ENCODE measurements around the gene NR2C2AP. TPM values are rescaled to one million over a fixed set of nuclear protein-coding genes. Genes with fewer than 3 reads are reported as not detected.
A peak's percentile ranks its signal among the peaks of the same experiment; 100 is the strongest.

Gene NR2C2AP
- total RNA-seq, 1 donor = 6.2 TPM

GRCh38 chr19:19192910-19193423, 10.2 kb downstream of the NR2C2AP start:
- no peaks in the 10 kb centered on the region for H3K27me3 ChIP-seq (ENCODE audit: insufficient read depth, low read length)
- peak overlapping the region; percentile 98 for H2AFZ ChIP-seq (ENCODE audit: low read length)
- H3K4me2 ChIP-seq (ENCODE audit: insufficient read depth, low read length) = peak overlapping the region; percentile 98
- DNase-seq (ENCODE audit: insufficient read length, low spot score, missing footprints) = peak; percentile 91
- H3K27ac ChIP-seq (ENCODE audit: low read depth, low read length) = peak overlapping the region; percentile 82
- H3K4me3 ChIP-seq (ENCODE audit: insufficient read depth, low read length) = peak overlapping the region; percentile 91
- H4K20me1 ChIP-seq (ENCODE audit: insufficient read depth, low read length) = peaks cover 9% of the 10 kb centered on the region
- TF ChIP-seq, protein P1, sequence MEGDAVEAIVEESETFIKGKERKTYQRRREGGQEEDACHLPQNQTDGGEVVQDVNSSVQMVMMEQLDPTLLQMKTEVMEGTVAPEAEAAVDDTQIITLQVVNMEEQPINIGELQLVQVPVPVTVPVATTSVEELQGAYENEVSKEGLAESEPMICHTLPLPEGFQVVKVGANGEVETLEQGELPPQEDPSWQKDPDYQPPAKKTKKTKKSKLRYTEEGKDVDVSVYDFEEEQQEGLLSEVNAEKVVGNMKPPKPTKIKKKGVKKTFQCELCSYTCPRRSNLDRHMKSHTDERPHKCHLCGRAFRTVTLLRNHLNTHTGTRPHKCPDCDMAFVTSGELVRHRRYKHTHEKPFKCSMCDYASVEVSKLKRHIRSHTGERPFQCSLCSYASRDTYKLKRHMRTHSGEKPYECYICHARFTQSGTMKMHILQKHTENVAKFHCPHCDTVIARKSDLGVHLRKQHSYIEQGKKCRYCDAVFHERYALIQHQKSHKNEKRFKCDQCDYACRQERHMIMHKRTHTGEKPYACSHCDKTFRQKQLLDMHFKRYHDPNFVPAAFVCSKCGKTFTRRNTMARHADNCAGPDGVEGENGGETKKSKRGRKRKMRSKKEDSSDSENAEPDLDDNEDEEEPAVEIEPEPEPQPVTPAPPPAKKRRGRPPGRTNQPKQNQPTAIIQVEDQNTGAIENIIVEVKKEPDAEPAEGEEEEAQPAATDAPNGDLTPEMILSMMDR (IDR thresholded peaks at IDR 0.05; ENCODE audit: extremely low read depth, low read depth, low read length) = no peak
- peaks cover 48% of the 10 kb centered on the region for H3K79me2 ChIP-seq (ENCODE audit: insufficient read depth, low read length)
- H3K9me3 ChIP-seq (ENCODE audit: low read depth, low read length) = no peaks in the 10 kb centered on the region
- H3K4me1 ChIP-seq (ENCODE audit: insufficient read depth, low read length) = peaks cover 20% of the 10 kb centered on the region
- H3K36me3 ChIP-seq (ENCODE audit: insufficient read depth, low read length) = peaks cover 6% of the 10 kb centered on the region

DNA sequence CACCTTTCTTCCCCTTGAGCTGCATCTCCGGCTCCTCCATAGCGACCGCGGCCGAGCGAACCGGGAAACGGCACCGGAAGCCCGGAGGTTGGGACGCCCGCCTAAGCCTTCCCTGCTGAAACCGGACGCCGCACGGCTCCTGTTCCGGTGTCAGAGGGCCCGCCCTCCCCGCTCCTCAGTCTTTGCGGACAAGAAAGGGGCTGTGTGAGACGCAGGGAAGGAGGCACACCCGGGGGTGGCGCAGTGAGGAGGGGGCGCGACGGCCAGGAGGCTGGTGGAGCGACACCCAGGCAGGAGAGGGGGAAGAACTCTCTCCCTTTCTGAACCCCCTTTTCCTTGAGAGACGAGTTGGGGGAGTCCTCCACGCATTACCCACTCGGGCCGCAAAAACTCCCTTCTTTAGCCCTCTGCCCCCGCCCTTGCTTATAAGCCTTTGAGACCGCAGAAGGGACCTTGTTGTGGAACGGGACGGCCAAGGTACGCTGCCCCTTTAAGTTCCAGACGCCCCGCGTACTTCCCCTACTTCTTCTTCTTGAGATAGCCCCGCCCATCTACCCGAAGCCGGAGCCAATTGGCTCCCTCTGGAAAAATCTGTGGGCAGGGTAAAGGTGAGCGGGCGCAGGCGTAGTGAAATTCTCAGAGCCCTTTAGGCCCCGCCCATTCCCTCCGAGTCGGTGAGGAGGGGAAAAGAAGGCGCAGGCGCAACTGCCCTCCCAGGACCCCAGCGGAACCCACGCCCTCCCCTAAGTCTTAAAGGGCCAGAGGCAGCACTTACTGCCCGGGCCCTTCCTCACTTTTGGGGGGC, 10.9 kb downstream of the NR2C2AP start, which contains the start of the genes BORCS8 and RFXANK:
TSS of gene BORCS8 (minus strand) at position 75 of the 805 bp plus-strand sequence. CDS start at position 40, 35 bp downstream.
TSS of gene RFXANK (plus strand) at position 181 of the 805 bp plus-strand sequence. CDS start 1,689 bp downstream, outside the sequence.
- H2AFZ ChIP-seq (ENCODE audit: low read length) = peak within 1 kb of the TSS; percentile 98
- peaks cover 20% of the 10 kb centered on the region for H3K4me1 ChIP-seq (ENCODE audit: insufficient read depth, low read length)
- TF ChIP-seq, protein P1 (IDR thresholded peaks at IDR 0.05; ENCODE audit: extremely low read depth, low read depth, low read length) = no peak
- H4K20me1 ChIP-seq (ENCODE audit: insufficient read depth, low read length) = peaks cover 9% of the 10 kb centered on the region
- peak within 1 kb of the TSS; percentile 92 for H3K27ac ChIP-seq (ENCODE audit: low read depth, low read length)
- peak; percentile 99 for DNase-seq (ENCODE audit: insufficient read length, low spot score, missing footprints)
- H3K36me3 ChIP-seq (ENCODE audit: insufficient read depth, low read length) = peaks cover 5% of the 10 kb centered on the region
- peak within 1 kb of the TSS; percentile 91 for H3K4me3 ChIP-seq (ENCODE audit: insufficient read depth, low read length)
- H3K4me2 ChIP-seq (ENCODE audit: insufficient read depth, low read length) = peak within 1 kb of the TSS; percentile 98
- no peaks in the 10 kb centered on the region for H3K27me3 ChIP-seq (ENCODE audit: insufficient read depth, low read length)
- H3K9me3 ChIP-seq (ENCODE audit: low read depth, low read length) = no peaks in the 10 kb centered on the region
- H3K79me2 ChIP-seq (ENCODE audit: insufficient read depth, low read length) = peaks cover 48% of the 10 kb centered on the region

DNA sequence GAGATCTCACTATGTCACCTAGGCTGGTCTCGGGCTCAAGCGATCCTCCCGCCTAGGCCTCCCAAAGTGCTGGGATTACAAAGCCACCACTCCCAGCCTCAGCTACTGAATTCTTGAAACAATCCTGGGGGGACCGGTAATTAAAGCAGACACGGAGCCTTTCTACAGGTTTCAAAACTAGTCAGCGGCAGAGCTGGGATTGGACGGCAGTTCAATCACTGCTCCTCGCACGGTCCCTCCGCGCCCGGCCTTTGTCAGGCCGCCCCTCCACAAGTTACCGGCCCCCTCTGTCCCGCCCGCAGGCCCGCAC, 11.5 kb downstream of the NR2C2AP start:
- H3K4me1 ChIP-seq (ENCODE audit: insufficient read depth, low read length) = peaks cover 20% of the 10 kb centered on the region
- TF ChIP-seq, protein P1 (IDR thresholded peaks at IDR 0.05; ENCODE audit: extremely low read depth, low read depth, low read length) = no peak
- H3K9me3 ChIP-seq (ENCODE audit: low read depth, low read length) = no peaks in the 10 kb centered on the region
- peak overlapping the region; percentile 92 for H3K27ac ChIP-seq (ENCODE audit: low read depth, low read length)
- H3K36me3 ChIP-seq (ENCODE audit: insufficient read depth, low read length) = no peaks in the 10 kb centered on the region
- DNase-seq (ENCODE audit: insufficient read length, low spot score, missing footprints) = no peak
- H4K20me1 ChIP-seq (ENCODE audit: insufficient read depth, low read length) = peaks cover 9% of the 10 kb centered on the region
- no peaks in the 10 kb centered on the region for H3K27me3 ChIP-seq (ENCODE audit: insufficient read depth, low read length)
- peak overlapping the region; percentile 98 for H3K4me2 ChIP-seq (ENCODE audit: insufficient read depth, low read length)
- peak overlapping the region; percentile 97 for H2AFZ ChIP-seq (ENCODE audit: low read length)
- peak overlapping the region; percentile 91 for H3K4me3 ChIP-seq (ENCODE audit: insufficient read depth, low read length)
- H3K79me2 ChIP-seq (ENCODE audit: insufficient read depth, low read length) = peaks cover 49% of the 10 kb centered on the region

- peaks cover 20% of the 10 kb centered on the region for H3K36me3 ChIP-seq (ENCODE audit: insufficient read depth, low read length)
- H3K4me3 ChIP-seq (ENCODE audit: insufficient read depth, low read length) = no peak overlapping the region
- H2AFZ ChIP-seq (ENCODE audit: low read length) = no peak overlapping the region
- no peaks in the 10 kb centered on the region for H3K27me3 ChIP-seq (ENCODE audit: insufficient read depth, low read length)
- H3K27ac ChIP-seq (ENCODE audit: low read depth, low read length) = no peak overlapping the region
- peak; percentile 29 for DNase-seq (ENCODE audit: insufficient read length, low spot score, missing footprints)
- peaks cover 46% of the 10 kb centered on the region for H3K79me2 ChIP-seq (ENCODE audit: insufficient read depth, low read length)
- H3K4me1 ChIP-seq (ENCODE audit: insufficient read depth, low read length) = peaks cover 14% of the 10 kb centered on the region
- no peaks in the 10 kb centered on the region for H3K9me3 ChIP-seq (ENCODE audit: low read depth, low read length)
- no peak overlapping the region for H3K4me2 ChIP-seq (ENCODE audit: insufficient read depth, low read length)
- TF ChIP-seq, protein P1 (IDR thresholded peaks at IDR 0.05; ENCODE audit: extremely low read depth, low read depth, low read length) = no peak
- H4K20me1 ChIP-seq (ENCODE audit: insufficient read depth, low read length) = peaks cover 13% of the 10 kb centered on the region
Measured at GRCh38 chr19:19186742-19187141, 16.5 kb downstream of the NR2C2AP start.

Data from osteoblast (primary cell).